Measurements from ENCODE around the gene HUNK. TPM values are rescaled to one million over a fixed set of nuclear protein-coding genes. Genes with fewer than 3 reads are reported as not detected.
A peak's percentile ranks its signal among the peaks of the same experiment; 100 is the strongest.

Gene HUNK
- total and polyA plus RNA-seq, 2 donors from 2014 or later, result 2.7 to 17.2 TPM

DNA sequence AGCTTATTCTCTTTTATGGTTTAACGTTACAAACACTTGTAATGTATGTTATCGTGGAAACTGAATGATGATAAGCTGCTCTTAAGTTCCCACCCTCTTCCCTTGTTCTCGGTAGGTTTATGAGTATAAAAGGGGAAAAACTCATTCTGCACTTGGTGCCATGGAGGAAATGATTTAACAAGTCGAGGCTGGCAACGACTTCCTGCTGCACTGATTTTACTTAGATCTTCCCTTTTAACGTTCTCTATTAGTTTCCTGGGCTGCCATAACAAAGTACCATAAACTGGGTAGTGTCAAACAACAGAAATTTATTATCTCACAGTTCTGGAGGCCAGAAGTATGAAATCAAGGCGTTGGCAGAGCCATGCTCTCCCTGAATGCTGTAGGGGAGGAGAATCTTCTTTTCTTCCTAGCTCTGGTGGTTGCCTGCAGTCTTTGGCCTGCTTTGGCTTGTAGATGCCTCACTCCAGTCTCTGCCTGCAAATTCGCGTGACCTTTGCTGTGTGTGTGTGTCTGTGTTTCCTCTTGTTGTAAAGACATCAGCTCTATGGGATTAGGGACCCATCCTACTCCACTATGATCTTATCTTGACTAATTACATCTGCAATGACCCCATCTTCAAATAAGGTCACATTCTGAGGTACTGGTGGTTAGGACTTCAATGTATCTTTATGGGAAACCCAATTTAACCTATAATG is 26.3 kb downstream of the HUNK start:
- no peaks in the 10 kb centered on the region for H3K27me3 ChIP-seq (ENCODE audit: control insufficient read depth, insufficient read depth, low read length)
- TF ChIP-seq, protein P1, sequence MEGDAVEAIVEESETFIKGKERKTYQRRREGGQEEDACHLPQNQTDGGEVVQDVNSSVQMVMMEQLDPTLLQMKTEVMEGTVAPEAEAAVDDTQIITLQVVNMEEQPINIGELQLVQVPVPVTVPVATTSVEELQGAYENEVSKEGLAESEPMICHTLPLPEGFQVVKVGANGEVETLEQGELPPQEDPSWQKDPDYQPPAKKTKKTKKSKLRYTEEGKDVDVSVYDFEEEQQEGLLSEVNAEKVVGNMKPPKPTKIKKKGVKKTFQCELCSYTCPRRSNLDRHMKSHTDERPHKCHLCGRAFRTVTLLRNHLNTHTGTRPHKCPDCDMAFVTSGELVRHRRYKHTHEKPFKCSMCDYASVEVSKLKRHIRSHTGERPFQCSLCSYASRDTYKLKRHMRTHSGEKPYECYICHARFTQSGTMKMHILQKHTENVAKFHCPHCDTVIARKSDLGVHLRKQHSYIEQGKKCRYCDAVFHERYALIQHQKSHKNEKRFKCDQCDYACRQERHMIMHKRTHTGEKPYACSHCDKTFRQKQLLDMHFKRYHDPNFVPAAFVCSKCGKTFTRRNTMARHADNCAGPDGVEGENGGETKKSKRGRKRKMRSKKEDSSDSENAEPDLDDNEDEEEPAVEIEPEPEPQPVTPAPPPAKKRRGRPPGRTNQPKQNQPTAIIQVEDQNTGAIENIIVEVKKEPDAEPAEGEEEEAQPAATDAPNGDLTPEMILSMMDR (IDR thresholded peaks at IDR 0.05; ENCODE audit: borderline replicate concordance, extremely low read depth, insufficient read depth), result no peak
- no peak for DNase-seq
- intact Hi-C loops (cut with DNase I), result no loop called here
- H3K4me3 ChIP-seq (ENCODE audit: low read length in 3 of 3), result no peak overlapping the region
- no peak for FAIRE-seq
- no peak overlapping the region for H3K9ac ChIP-seq (ENCODE audit: low read length in 3 of 3)
- no peaks in the 10 kb centered on the region for H3K9me3 ChIP-seq (ENCODE audit: control insufficient read depth in 2 of 3, insufficient read depth in 1 of 3, low read length in 3 of 3)
- no peaks in the 10 kb centered on the region for H3K36me3 ChIP-seq (ENCODE audit: control insufficient read depth in 2 of 3, insufficient read depth in 3 of 3, low read length in 3 of 3)
- H3K27ac ChIP-seq (ENCODE audit: low read depth in 2 of 2, low read length in 2 of 2), result no peak overlapping the region
- H3K4me1 ChIP-seq (ENCODE audit: control insufficient read depth in 2 of 3, insufficient read depth in 2 of 3, low read depth in 1 of 3, low read length in 3 of 3), result peaks cover 8 to 16% (median 13%) of the 10 kb centered on the region in 3 donors

DNA sequence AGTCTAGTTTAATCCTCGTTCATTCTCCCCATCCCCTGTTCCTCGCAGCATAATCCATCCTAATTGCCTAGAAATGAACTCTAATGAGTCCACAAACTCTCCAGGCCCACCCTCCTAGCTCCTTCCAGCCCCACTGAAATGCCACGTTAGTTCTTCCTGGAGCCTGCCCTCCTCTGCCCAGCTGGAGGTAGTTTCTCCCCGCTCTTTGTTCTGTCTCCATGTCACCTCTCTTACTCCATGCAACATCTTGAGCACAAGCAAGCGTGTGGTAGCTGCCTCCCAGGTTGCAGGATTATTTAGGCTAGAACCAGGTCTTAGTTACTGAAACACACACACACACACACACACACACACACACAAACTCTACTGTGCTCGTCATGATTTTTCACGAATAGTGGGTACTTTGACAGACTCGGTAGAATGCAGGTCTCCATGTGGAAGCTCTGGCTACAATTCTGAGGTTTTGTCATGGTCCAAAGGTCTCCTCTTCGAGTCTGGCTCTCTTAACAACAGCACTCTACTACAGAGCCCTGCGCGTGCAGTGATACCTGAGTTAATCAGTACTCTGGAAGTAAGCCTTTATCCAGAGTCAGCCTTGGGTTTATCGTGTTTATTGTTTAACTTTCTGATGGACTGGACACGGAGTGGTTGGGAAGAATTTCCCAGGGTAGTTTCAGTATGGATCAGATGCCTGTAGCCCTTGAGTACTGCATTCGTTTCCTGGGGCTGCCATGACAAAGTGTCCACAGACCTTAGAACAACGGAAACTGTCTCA is 27.5 kb downstream of the HUNK start:
- Histone ChIP-seq H3K36me3 (ENCODE audit: control insufficient read depth in 2 of 3, insufficient read depth in 3 of 3, low read length in 3 of 3) (no peaks in the 10 kb centered on the region), H3K4me3 (ENCODE audit: low read length in 3 of 3) (peak overlapping the region; percentile 4 to 43 (median 12)), H3K9me3 (ENCODE audit: control insufficient read depth in 2 of 3, insufficient read depth in 1 of 3, low read length in 3 of 3) (no peaks in the 10 kb centered on the region), H3K9ac (ENCODE audit: low read length in 3 of 3) (peak overlapping the region in 1 of 3 donors; percentile 44), H3K27me3 (ENCODE audit: control insufficient read depth, insufficient read depth, low read length) (no peaks in the 10 kb centered on the region), H3K4me1 (ENCODE audit: control insufficient read depth in 2 of 3, insufficient read depth in 2 of 3, low read depth in 1 of 3, low read length in 3 of 3) (peaks cover 10 to 15% (median 14%) of the 10 kb centered on the region in 3 donors), H3K27ac (ENCODE audit: low read depth in 2 of 2, low read length in 2 of 2) (peak overlapping the region; percentile 71 to 85)
- FAIRE-seq, result no peak
- TF ChIP-seq, protein P1 (IDR thresholded peaks at IDR 0.05; ENCODE audit: borderline replicate concordance, extremely low read depth, insufficient read depth), result no peak
- peak in 4 of 5 donors; percentile 72 to 90 (median 80) for DNase-seq
- intact Hi-C loops (cut with DNase I), result no loop called here

DNA sequence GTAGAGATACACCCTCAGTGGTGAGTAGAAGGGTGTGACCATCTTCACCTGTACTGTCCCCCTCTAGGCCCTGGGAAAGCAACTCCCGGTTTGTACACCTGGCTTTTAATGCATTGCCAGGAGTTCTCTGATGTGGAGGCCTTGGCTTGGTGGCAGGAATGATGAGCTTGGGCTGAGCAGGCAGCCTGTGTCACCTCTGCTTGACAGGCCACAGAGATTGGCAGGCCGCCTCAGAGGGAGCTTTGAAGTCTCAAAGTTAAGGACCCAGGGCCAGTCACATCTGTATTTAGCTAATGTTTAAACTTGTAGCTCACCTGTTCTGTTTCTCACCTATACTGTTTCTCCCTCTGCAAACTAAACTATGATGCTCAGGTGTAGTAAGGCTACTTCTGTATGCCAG is 28.5 kb downstream of the HUNK start:
- TF ChIP-seq, protein P1 (IDR thresholded peaks at IDR 0.05; ENCODE audit: borderline replicate concordance, extremely low read depth, insufficient read depth), result no peak
- peaks cover 14 to 19% (median 18%) of the 10 kb centered on the region in 3 donors for H3K4me1 ChIP-seq (ENCODE audit: control insufficient read depth in 2 of 3, insufficient read depth in 2 of 3, low read depth in 1 of 3, low read length in 3 of 3)
- DNase-seq (no peak), FAIRE-seq (no peak)
- H3K27me3 ChIP-seq (ENCODE audit: control insufficient read depth, insufficient read depth, low read length), result no peaks in the 10 kb centered on the region
- H3K4me3 ChIP-seq (ENCODE audit: low read length in 3 of 3), result no peak overlapping the region
- H3K9me3 ChIP-seq (ENCODE audit: control insufficient read depth in 2 of 3, insufficient read depth in 1 of 3, low read length in 3 of 3), result no peaks in the 10 kb centered on the region
- peak overlapping the region in 1 of 3 donors; percentile 44 for H3K9ac ChIP-seq (ENCODE audit: low read length in 3 of 3)
- peak overlapping the region; percentile 71 to 85 for H3K27ac ChIP-seq (ENCODE audit: low read depth in 2 of 2, low read length in 2 of 2)
- intact Hi-C loops (cut with DNase I), result no loop called here
- no peaks in the 10 kb centered on the region for H3K36me3 ChIP-seq (ENCODE audit: control insufficient read depth in 2 of 3, insufficient read depth in 3 of 3, low read length in 3 of 3)

All from kidney (tissue), 14 donors.